ENCODE data around the gene DCXR.

GRCh38 chr17:82081966-82082365 is 44.5 kb upstream of the DCXR start:
- TF ChIP-seq CTCF (conservative IDR thresholded peaks at IDR 0.05; ENCODE audit: low read length), result no peak
- no peak for TF ChIP-seq EZH2phosphoT487 (IDR thresholded peaks at IDR 0.05; ENCODE audit: borderline replicate concordance, low read depth, low read length)

Data from OCI-LY7 (cell line).